COR-L47 (cell line): ENCODE results near the gene IGLON5.

Experiments
- DNase-seq: peaks from one replicate; lab custom pipeline; 2025; lab: John Stamatoyannopoulos, UW

Gene IGLON5

GRCh38 chr19:51317968-51318367 is 6.5 kb downstream of the IGLON5 start:
- DNase-seq, result no peak

- no peak for DNase-seq
Observed at GRCh38 chr19:51318687-51319648, 7.5 kb downstream of the IGLON5 start.

GRCh38 chr19:51319649-51320279 is 8.3 kb downstream of the IGLON5 start:
- DNase-seq, result no peak

- no peak for DNase-seq
Observed at GRCh38 chr19:51320280-51320657, 8.8 kb downstream of the IGLON5 start.

- DNase-seq, result no peak
Observed at GRCh38 chr19:51321799-51322198, 10.4 kb downstream of the IGLON5 start.

- no peak for DNase-seq
Observed at GRCh38 chr19:51323481-51324166, 12.2 kb downstream of the IGLON5 start.

GRCh38 chr19:51324167-51324481 is 12.7 kb downstream of the IGLON5 start:
- no peak for DNase-seq

- no peak for DNase-seq
Observed at GRCh38 chr19:51325161-51325976, 13.9 kb downstream of the IGLON5 start.

GRCh38 chr19:51326216-51327065 is 15.0 kb downstream of the IGLON5 start:
- DNase-seq, result no peak

- no peak for DNase-seq
Observed at GRCh38 chr19:51327066-51328001, 15.9 kb downstream of the IGLON5 start.

- no peak for DNase-seq
Observed at GRCh38 chr19:51329411-51329810, 18.0 kb downstream of the IGLON5 start.

- DNase-seq, result no peak
Observed at GRCh38 chr19:51330366-51330765, 18.9 kb downstream of the IGLON5 start.

GRCh38 chr19:51331193-51331592 is 19.7 kb downstream of the IGLON5 start:
- DNase-seq, result no peak

GRCh38 chr19:51331716-51332115 is 20.3 kb downstream of the IGLON5 start:
- no peak for DNase-seq

- no peak for DNase-seq
Observed at GRCh38 chr19:51333836-51334460, 22.5 kb downstream of the IGLON5 start.

- DNase-seq, result no peak
Observed at GRCh38 chr19:51337141-51337860, 25.9 kb downstream of the IGLON5 start.

GRCh38 chr19:51337861-51338562 is 26.6 kb downstream of the IGLON5 start:
- DNase-seq, result no peak
